Measurements from ENCODE around the gene TRAPPC13.
"Not testable (repeated sequence)": the region's sequence is repeated elsewhere in the genome, so short reads cannot be mapped to it uniquely, and the experiment has no call there.

TRAPPC13 gene, protein sequence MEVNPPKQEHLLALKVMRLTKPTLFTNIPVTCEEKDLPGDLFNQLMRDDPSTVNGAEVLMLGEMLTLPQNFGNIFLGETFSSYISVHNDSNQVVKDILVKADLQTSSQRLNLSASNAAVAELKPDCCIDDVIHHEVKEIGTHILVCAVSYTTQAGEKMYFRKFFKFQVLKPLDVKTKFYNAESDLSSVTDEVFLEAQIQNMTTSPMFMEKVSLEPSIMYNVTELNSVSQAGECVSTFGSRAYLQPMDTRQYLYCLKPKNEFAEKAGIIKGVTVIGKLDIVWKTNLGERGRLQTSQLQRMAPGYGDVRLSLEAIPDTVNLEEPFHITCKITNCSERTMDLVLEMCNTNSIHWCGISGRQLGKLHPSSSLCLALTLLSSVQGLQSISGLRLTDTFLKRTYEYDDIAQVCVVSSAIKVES

DNA sequence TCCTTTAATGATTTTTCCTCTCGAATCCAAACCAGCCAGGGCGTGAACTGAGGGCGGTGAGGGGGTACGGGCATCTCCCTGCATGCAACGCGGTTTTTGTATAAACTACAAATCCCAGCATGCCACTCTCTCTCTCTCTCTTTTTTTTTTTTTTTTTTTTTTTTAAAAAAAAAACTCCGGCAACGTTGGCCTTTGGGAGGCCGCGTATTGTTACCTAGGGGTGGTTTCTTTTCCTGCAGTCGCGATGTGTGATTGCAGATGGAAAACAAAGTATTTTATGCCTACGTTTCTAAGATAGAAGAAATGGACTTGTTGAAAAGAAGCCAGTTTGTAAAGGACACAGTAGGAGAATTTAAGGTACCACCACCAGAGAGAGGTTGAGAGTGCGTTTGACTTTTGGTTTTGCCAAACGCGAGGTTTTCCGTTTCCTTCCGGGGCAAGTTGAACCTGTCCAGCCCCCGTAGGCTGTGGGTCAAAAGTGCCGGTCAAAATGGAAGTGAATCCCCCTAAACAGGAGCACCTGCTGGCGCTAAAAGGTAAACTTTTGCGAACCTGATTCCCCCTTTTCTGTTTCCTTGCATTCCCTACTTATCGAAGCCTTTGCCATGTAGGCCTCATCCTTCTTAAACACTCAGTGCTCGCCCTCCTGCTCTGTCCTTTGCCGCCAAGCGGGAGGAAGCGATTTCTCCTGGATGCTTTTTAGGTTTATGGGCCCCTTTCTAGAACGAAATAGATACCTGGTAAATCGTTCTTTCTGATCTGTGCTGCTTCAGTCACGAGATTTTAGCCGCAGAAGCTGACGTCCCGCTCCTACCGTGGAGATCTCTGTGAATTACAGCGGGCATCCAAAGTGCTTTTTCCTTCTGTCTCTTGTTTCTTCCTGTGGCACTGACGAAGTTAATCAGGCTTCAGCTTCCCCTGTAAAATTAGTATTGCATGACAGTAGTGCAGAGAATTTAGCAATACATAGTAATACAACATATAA lies at the start of gene TRAPPC13, which contains the start of gene SHLD3:
Gene TRAPPC13 (plus strand): TSS at position 457 of the 985 bp plus-strand sequence. CDS start 34 bp downstream, at position 491.
Gene SHLD3 (plus strand): TSS at position 457 of the 985 bp plus-strand sequence. CDS start 4,561 bp downstream, outside the sequence.
- DNase-seq = peak; percentile 2 to 94 (median 78)

DNA sequence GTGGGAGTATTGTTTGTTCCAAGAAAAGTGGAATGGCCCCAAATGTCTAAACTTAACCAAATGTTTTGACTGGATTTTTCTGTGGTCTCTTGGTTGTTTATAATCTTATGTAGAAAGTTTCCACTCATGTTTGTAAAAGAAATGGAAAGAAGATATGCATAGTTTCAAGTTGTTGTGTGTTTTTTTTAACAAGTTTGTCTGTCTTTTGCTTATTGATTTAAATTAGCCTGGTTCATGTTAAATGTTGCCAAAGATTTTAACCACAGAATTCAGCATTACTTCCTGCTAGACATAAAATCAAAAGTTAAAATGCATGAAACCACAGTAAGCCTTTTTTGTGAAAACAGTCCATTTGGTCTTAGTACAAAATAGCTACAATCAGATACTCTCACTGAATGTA lies 47.7 kb upstream of the TRAPPC13 start:
- DNase-seq = no peak

DNA sequence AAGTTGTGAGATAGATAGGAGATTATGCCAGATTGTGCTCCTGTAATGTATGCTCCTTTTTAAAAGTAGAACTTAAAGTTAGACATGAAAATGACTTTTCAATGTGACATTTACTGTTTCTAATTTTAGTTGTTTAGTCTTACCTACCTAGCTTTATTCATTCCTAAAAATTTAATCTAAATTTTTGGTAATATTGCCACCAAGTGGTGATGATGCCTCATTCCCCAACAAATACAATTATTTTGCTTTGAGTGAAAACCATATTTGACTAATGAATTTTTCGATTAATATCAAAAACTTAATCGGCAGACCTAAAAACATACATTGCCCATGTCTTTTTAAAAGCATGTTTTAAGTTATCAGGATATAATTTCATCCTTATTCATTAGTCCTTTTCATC lies 36.1 kb upstream of the TRAPPC13 start:
- DNase-seq = no peak

DNA sequence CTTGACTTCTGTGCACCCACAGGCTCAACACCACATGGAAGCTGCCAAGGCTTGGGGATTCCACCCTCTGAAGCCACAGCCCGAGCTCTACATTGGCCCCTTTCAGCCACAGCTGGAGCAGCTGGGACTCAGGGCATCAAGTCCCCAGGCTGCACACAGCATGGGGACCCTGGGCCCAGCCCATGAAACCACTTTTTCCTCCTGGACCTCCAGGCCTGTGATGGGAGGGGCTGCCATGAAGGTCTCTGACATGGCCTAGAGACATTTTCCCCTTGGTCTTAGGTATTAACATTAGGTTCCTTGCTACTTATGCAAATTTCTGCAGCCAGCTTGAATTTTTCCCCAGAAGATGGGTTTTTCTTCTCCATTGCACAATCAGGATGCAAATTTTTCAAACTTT lies 23.1 kb upstream of the TRAPPC13 start:
- DNase-seq = not testable (repeated sequence)

DNA sequence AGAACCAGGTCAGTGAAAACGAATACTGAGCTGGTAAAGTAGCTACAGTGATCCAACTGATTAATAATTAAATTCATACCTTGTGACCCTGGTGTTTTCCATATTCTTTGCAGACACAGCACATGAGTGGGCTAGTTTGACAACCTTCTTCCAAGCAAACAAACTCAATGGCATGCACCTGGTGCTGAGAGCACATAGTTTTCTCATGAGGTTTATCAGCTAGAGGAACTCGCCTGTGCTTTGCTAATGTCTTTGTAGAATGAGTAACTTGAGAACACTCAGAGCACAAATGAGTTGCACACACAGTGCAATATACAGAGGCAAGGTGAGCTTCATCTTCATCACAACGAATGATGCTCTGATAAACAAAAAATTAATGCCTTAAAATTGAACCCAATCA lies 13.3 kb upstream of the TRAPPC13 start:
- no peak for DNase-seq

DNA sequence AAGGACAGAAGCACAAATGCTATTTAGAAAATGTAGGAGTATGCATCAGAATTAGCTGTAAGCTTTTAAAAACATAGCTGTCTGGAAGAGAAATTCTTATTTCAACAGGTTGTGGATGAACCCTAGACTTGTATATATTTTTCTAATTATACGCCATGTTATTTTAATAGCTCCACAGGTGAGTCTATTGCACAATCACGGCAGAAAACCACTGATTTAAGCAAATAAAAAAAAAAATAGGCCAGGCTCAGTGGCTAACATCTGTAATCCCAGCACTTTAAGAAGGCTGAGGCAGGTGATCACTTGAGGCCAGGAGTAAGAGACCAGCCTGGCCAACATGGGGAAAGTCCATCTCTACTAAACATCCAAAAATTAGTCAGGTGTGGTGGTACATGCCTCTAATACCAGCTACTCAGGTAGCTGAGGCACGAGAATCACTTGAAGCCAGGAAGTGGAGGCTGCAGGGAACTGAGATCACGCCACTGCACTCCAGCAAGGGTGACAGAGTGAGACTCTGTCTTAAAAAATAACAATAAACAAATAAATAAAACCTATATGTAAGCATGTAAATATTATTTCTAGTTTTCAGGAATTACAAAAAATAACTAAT lies 12.4 kb upstream of the TRAPPC13 start:
- no peak for DNase-seq

DNA sequence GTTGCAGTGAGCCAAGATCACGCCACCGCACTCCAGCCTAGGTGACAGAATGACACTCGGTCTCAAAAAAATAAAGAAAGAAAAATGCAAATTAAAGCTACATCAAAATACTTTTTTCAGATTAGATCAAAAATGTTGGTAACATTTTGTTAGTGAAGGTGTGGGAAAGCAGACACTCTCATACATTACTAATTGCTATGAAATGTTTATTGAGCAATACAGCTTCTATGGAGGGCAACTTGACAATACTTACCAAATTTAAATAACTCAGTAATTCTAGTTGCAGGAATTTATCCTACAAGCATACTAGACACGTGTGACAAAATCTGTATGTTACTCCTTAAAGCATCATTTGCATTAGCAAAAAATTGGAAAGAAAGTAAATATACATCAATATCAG lies 4.8 kb upstream of the TRAPPC13 start:
- DNase-seq = no peak

DNA sequence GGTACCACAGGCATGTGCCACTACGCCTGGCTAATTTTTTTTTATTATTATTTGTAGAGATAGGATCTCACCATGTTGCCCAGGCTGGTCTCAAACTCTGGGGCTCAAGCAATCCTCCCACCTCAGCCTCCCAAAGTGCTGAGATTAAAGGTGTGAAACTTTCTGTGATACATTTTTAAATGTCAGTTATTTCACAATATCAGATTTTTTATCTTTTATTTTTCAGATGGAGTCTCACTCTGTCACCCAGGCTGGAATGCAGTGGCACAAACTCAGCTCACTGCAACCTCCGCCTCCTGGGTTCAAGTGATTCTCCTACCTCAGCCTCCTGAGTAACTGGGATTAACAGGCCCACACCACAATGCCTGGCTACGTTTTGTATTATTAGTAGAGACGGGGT lies 2.9 kb upstream of the TRAPPC13 start:
- DNase-seq = not testable (repeated sequence)

DNA sequence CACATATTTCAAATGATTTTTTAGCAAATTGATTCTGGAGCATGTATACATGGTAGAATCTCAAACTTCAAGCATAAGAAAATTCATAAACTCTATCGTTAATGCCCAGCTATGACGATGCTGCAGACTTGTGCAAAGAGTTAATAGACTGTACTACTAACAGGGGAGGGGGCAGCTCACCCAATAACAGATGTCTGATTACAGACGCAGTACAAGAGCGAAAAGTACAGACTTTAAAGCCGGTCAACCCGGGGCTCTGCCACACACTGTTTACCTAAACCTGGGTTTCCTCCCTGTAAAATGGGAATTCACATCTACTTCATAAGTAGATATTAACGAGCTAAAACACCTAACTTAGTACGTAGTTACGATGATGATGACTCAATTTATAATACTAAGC lies 1.3 kb upstream of the TRAPPC13 start:
- no peak for DNase-seq

DNA sequence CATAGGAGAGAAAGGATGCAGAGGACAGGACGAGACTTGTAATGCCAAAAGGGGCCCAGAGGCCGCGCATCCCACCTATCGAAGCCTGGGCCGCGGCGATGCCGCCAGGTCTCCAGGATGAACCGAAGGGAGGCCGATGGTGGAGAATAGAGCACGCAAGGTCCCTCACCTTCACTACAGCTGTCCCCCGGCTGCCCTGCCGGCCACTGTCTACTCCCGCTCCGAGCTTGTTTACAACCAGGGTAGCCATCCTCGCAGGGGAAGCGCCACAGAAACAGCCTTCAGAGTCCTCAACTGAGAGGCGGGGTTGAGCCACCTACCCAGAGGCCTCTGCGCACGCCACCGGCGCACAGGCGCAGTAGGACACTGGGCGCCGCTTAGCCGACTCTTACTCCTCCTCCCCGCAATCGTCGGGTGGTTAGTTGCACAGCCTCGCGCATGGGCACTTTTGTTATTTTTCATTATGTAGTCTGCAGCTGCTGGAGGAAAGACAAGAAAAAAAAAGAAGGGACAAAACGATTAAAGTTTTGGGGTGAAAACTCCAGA lies 729 bp upstream of the TRAPPC13 start, which contains the start of gene TRIM23:
Gene TRIM23 (minus strand): TSS at position 309 of the 546 bp plus-strand sequence. CDS start 59 bp downstream, at position 250.
- peak; percentile 64 to 97 (median 87) for DNase-seq

DNA sequence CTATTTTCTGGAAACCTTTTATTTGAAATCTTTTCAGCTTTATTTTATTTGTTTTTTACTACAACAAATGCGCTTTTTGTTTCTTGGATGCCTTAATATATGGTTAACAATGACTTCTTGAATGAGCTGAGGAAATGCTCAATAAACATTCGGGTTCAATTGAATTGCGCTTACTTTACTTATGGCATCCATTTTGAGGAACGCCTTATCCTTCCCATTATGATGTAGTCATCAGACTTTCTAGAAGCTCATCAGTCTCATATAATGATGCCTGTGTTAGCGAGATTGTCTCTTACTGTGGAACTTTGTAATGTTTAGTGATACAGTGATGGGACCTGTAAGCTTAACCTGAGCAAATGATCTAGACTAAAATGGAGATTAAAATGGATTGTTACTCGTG lies 916 bp downstream of the TRAPPC13 start:
- no peak for DNase-seq

DNA sequence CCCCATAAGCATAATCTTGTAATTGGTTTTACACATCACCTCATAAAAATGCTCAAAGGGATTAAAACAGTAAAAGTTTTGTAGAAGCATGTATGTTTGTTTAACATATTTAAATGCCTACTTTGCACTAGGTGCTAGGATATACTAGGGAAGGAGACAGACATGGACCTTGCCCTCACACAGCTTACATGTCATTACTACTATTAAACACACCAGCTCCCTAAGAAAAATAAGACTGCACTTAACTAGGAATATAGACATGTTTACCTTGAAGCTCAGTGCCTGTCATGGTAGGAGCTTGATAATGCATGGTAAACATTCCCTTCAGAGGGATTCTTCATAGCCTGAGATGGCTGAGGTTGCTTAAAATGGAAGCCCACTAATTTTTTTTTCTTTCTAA lies 6.2 kb downstream of the TRAPPC13 start:
- DNase-seq = no peak

DNA sequence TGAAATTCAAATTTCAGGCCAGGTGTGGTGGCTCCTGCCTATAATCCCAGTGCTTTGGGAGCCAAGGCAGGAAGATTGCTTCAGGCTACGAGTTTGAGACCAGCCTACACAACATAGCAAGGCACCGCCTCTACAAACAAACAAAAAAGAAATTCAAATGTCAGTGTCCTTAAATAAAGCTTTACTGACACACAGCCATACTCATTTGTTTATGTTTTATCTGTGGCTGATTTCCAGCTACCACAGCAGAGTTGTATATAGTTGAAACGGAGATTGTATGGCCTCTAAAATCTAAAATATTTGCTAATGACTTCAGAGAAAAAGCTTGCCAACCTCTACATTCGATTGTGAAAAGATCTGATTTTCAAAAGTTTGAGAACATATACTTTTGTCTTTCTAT lies 15.4 kb downstream of the TRAPPC13 start:
- no peak for DNase-seq

DNA sequence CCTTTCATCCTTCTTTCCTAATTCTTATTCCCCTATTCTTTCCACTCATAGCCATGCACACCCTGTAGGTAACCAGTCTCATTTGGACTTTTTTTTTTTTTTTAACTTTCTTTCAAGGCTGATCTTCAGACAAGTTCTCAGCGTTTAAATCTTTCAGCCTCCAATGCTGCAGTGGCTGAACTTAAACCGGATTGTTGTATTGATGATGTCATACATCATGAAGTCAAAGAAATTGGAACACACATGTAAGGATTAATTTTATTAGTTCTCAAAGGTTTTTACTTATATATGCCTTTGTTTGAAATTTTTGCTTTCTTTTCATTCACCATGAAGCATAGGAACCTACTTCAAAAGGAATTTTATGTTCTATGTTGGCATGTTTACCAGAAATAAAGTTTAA lies 22.1 kb downstream of the TRAPPC13 start:
- no peak for DNase-seq

DNA sequence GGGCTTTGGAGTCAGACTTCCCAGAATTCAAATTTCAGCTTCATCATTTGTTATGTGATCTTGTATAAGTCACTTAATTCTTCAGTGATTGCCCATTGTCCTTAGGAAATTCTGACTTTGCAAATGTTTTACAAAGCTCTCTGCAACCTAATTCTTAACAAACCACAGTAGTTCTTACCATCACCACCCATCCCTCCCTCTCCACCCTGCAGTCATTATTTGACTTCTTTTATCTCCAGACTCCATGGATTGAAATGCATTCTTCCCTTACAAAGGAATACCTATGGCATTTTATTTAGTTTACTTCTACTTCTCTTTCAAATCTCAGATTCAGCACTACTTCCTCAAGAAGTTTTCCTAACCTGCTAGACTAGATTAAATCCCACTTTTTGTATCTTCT lies 23.1 kb downstream of the TRAPPC13 start:
- no peak for DNase-seq

DNA sequence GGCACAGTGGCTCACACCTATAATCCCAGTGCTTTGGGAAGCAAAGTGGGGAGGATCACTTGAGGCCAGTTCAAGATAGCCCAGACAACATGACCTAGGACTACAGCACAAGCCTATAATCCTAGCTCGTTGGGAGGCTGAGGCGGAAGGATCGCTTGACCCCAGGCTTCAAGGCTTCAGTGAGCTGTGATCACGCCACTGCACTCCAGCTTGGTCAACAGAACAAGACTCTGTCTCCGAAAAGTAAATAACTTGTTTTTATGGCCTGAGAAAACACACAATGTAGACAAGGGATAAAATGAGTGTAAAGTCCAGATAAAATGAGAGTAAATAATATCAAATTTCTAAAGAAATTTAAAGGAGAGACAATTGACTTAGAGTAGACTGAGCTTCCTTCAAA lies 26.3 kb downstream of the TRAPPC13 start:
- DNase-seq = no peak

DNA sequence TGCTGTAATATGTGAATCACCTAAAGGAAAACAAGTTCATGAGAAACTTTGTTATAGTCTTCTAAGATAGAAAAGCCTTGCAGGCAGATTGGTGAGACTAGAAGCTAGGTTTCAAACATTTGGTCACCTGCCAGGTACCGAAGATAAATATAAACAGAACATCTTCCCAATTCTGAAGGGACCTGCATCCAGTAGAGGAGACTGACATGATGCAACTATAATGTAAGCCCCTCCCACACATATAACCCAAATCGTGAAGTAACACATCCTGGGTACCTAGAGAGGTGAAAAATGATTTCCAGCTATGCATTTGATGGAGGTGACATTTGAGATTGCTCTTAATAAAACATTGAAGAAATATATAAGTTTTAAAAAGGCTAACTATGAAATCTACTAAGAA lies 29.9 kb downstream of the TRAPPC13 start:
- no peak for DNase-seq

DNA sequence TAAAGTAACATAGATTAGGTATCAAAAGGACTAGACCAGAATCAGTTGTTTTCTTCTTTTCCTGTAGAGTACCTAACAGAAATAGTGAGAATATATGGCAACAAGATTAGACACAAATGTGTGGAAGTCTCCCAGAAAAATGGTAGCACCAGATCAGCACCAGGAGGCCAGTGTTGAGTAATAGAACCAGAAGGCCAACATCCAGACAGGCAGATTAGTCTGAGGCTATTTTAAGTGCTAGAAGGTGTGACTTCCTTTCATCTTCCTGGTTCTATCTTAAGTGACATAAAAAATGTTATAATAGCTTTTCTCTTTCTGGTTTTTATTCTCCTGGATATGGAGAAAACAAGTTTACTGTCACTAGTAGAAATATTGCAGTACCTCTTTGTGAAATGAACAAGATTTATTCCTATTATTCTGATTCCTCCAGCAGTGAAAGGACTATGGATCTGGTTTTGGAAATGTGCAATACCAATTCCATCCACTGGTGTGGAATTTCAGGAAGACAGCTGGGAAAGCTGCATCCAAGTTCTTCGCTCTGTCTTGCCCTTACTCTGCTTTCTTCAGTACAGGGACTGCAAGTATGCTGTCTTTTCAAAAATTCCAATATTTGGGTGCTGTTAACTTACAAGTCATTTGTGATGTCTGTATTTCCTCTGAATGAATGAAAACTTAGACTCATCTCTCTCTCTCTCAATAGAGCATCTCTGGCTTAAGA lies 39.1 kb downstream of the TRAPPC13 start:
- no peak for DNase-seq

DNA sequence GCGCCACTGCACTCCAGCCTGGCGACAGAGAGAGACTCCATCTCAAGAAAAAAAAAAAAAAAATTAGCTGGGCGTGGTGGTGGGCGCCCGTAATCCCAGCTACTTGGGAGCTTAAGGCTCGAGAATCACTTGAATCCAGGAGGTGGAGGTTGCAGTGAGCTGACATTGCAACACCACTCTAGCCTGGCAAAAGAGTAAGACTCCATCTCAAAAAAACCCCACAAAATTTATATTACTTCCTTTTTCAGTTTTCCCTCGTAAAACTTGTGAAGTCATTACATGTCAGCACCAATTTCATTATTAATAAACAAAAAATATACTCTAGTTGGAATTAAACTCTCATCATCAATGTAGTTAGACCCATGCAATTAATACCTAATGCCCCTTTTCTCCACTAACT lies 43.9 kb downstream of the TRAPPC13 start:
- DNase-seq = no peak

DNA sequence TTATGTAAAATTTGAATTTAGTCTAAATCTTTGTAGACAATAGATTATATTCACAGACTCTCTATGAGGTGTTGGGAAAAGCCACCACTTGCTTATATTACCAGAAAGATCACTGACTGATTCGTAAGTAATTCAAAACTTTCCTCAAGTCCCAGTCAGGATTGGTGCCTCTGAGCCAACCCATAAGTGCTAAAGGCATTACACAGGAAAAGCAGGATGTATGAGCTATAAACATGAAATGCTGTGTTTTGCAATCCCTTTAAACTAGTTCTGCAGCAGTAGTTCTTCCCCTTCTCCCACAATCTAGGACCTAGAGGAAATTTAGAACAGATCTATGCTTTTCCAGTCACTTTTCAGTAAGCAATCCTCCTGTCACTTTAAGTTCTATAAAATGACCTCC lies 48.0 kb downstream of the TRAPPC13 start:
- DNase-seq = no peak

DNA sequence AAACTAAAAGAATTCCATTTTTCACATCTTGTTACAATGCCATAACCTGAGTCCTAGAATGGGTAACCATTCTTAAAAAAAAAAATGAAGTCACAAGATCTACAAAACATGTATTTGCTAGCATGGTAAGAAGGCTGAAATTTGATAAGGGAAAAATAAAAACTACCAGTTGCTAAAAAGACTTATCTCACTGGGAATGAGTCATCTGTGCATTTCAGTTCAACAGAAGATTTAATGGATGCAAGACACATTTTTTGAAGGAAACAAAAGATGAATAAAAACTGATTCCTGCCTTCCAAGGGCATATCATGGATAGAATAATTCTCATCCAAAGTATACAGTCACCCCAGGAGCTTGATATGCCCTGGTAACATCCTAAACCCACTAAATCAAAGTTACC lies 49.9 kb downstream of the TRAPPC13 start:
- DNase-seq = no peak
